Measurements from ENCODE around the gene DTX1.
A peak's percentile ranks its signal among the peaks of the same experiment; 100 is the strongest.
"Not testable (repeated sequence)": the region's sequence is repeated elsewhere in the genome, so short reads cannot be mapped to it uniquely, and the experiment has no call there.

DTX1 gene

DNA sequence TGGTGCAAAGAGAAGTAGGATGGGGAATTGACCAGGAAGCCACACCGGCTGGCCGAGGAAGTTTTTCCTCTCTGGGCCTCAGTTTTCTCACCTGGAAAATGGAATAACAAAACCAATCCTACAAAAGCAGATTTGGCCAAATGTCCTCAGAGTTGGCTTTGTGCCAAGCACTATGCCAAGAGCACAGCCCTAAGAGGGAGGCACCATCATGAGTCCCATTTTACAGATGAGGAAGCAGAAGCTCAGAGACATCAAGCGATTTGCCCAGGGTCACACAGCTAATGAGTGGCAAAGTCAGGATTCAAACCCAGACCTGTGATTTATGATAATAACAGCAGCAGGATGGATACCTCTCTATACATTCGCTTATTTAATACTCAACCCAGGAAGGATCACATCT lies 51.8 kb downstream of the DTX1 start:
- H3K27ac Mint-ChIP-seq = no peak overlapping the region
- H3K4me1 Mint-ChIP-seq = peaks cover 23% of the 10 kb centered on the region
- H3K9me3 Mint-ChIP-seq = no peaks in the 10 kb centered on the region
- DNase-seq (no peak), ATAC-seq (no peak)
- no peaks in the 10 kb centered on the region for H3K27me3 Mint-ChIP-seq
- H3K4me3 Mint-ChIP-seq = no peak overlapping the region

DNA sequence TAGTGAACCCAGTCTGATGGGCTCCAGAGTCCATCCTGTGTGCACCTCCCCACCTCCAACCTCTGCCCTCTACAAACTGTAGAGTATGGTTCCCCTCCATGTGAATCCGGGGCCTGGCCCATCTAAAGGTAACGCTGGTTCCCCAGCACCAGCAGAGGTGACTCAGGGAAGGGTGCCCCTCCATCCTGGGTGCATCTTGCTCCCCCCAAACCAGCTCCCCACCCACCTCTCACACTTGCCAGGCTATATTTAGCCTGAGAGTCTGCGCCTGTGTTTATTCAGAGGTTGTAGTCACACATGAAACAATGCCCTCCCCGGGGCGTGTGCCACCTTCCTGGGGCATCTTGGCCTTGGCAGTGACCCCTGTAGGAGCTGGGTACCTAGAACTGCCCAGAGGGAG lies 52.8 kb downstream of the DTX1 start:
- Mint-ChIP-seq H3K4me1 (peaks cover 15% of the 10 kb centered on the region), H3K27ac (peak overlapping the region in 1 of 2 donors; percentile 49), H3K4me3 (no peak overlapping the region), H3K27me3 (no peaks in the 10 kb centered on the region), H3K9me3 (no peaks in the 10 kb centered on the region)
- DNase-seq = no peak
- no peak for ATAC-seq

DNA sequence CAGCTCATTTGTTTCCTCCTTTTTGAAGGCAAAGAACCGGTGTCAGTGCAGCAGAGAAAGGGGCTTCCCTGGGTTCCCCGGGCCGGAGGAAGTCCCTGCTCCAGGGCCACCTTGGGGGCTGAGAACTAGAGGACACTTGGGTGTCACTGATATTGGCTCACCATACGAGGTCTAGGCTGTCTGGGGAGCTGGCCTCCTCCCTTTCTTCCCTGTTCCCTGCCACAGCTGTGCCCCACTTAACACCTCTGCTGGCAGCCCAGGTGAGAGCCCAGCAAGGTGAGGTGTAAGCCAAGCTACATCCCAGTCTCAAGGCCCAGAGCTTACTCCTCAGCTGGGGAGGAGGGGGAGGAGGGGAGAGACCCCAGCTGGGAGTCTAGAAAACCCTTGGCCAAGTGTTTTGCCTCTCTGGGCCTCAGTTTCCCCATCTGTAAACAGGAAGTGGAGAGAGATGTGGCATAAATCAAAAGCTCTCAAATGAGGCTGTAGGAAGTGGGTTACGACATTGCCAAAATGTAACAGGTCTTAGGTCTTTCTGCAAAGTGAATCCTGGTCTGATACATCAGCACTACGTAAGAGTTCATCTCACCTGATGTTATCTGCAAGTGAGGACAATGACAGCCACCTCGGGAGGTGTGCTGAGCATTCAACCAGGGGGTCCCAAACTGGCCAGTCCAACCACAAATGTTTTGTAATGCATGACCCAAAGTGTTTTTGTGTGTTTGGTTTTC lies 53.5 kb downstream of the DTX1 start:
- Mint-ChIP-seq H3K27me3 (no peaks in the 10 kb centered on the region), H3K9me3 (no peaks in the 10 kb centered on the region), H3K27ac (no peak overlapping the region), H3K4me1 (peaks cover 15% of the 10 kb centered on the region), H3K4me3 (no peak overlapping the region)
- no peak for ATAC-seq
- no peak for DNase-seq

DNA sequence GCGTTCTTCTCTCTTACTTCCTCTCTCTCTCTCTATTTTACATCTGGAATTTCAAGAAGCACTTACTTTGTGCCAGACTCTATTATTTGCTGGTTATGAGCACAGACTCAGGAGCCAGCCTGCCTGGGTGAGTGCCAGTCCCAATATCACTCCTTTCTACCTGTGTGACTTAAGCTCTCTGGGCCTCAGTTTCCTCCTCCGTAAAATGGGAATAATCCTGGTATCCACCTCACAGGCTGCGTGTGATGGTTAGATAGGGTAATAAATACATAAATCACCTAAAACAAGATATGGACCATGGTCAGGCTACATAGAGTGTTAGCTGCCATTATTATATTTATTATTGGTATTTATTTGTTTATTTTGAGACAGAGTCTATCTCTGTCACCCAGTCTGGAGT lies 54.7 kb downstream of the DTX1 start:
- Mint-ChIP-seq H3K9me3 (no peaks in the 10 kb centered on the region), H3K4me1 (peaks cover 15% of the 10 kb centered on the region), H3K27me3 (no peaks in the 10 kb centered on the region), H3K4me3 (no peak overlapping the region), H3K27ac (no peak overlapping the region)
- no peak for ATAC-seq
- no peak for DNase-seq

DNA sequence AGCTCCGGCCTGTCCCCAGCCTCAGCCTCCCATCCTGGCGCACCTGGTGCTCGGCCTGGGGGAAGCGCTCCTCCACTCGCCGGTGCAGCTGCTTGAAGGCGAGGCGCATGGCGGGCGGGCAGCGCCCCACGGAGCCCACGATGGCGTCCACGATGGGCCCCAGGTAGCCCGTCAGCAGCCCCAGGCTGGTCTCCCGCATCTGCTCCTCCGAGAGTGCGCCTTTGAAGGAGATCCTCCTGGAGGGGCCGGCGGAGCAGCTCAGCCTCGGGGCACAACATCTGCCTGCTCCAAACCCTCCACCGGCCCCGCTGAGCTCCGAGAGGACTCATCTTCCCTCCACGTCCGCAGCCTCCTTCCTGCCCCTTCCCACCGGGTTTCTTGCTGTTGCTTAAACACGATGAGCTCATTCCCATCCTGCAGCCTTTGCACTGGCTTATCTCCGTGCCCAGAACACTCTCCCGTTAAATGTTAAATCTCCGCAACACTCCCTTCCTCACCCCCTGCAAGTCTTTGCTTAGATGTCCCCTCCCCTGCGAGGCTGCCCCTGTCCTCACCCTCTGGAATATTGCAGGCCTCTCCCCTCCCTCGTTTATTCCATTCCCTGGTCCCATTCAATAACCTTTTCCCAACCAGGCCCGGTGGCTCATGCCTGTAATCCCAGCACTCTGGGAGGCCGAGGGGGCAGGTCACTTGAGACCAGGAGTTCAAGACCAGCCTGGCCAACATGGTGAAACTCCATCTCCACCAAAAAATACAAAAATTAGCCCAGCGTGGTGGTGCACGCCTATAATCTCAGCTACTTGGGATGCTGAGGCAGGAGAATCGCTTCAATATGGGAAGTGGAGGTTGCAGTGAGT lies 55.7 kb downstream of the DTX1 start:
- Mint-ChIP-seq H3K4me1 (peaks cover 15% of the 10 kb centered on the region), H3K9me3 (no peaks in the 10 kb centered on the region), H3K4me3 (no peak overlapping the region), H3K27ac (no peak overlapping the region), H3K27me3 (no peaks in the 10 kb centered on the region)
- no peak for ATAC-seq
- no peak for DNase-seq

DNA sequence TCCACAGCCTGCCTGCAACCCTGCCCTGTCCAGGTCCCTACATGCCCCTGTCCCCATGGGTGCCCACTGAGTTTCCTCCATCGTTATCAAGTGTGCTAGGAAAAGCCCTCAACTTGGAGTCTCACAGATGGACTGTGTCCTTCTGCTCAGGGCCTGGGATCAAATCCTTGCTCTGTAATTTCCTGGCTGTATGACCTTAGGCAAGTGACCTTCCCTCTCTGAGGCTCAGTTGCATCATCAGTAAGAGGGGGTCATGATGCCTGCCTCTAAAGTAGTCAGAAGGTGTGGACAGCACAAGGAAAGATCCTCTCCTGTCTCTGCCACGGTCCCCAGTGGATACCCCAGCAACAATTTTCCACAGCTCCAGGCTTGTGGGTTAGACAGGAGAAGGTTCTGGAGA lies 56.9 kb downstream of the DTX1 start:
- no peak for DNase-seq
- no peak overlapping the region for H3K4me3 Mint-ChIP-seq
- no peak overlapping the region for H3K27ac Mint-ChIP-seq
- no peaks in the 10 kb centered on the region for H3K9me3 Mint-ChIP-seq
- H3K4me1 Mint-ChIP-seq = peaks cover 15% of the 10 kb centered on the region
- no peak for ATAC-seq
- H3K27me3 Mint-ChIP-seq = no peaks in the 10 kb centered on the region

DNA sequence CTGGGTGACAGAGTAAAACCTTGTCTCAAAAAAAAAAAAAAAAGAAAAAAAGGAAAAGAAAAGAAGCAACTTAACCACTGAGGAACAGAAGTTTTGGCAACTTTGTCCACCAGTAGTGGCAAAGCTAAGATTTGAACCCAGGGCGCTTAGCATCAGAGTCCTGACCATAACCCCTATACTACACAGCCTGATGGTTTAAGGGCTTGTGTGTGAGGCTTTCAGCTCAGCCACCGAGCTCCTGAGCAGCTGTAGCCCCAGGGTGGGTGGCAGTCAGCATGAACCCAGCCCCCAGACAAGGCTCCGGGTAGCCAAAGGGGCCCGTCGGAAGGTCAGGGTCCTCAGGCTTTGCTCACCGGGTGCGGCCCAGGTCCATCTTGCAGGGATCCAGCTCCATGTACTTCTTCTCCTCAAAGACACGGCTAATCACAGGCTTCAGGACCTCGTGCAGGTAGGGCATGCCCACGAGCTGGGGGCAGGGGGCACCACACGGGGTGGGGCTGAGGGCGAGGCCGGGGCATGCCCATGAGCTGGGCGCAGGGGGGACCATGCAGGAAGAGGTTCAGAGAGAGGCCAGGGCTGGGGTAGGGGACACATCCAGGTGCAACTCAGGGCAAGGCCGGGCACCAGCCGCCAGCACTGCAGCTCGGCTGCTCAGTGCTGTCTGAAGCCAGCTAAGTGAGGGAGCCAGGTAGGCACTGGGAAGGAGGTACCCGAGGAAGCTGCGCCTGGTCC lies 58.1 kb downstream of the DTX1 start:
- Mint-ChIP-seq H3K4me3 (no peak overlapping the region), H3K27ac (no peak overlapping the region), H3K27me3 (no peaks in the 10 kb centered on the region), H3K4me1 (peaks cover 9% of the 10 kb centered on the region), H3K9me3 (no peaks in the 10 kb centered on the region)
- ATAC-seq (peak; percentile 47), DNase-seq (no peak)

DNA sequence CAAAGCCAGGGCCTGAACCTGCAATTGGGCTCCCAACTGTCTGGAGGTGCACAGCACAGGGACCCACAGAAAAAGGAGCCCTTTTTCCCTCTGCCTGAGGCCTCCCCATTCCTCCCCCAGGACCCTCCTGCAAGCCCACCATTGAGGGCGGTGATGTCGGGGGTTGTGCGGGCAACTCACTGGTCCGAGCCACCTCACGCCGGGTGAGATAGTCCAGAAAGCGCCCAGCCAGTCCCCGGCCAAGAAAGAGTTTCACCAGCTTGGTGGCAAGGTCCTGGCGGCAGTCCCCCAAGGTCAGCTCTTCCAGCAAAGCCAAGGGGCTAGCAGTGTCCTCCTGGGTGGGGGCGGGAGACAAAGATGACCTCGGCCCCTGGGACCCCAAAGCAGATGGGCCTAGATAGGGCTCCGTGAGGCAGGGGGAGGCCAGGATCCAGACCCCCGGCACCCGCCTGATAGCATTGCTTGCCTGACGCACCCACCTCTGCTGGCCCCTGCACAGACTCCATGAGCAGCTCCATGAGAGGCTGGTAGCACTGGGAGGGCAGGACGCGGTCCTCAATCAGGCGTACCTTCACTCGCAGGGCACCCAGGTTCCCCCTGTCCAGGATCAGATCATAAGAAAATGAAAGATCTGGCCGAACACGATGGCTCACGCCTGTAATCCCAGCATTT lies 59.1 kb downstream of the DTX1 start:
- peaks cover 8% of the 10 kb centered on the region for H3K27me3 Mint-ChIP-seq
- no peaks in the 10 kb centered on the region for H3K9me3 Mint-ChIP-seq
- ATAC-seq (no peak), DNase-seq (no peak)
- H3K27ac Mint-ChIP-seq = no peak overlapping the region
- no peaks in the 10 kb centered on the region for H3K4me1 Mint-ChIP-seq
- H3K4me3 Mint-ChIP-seq = no peak overlapping the region

DNA sequence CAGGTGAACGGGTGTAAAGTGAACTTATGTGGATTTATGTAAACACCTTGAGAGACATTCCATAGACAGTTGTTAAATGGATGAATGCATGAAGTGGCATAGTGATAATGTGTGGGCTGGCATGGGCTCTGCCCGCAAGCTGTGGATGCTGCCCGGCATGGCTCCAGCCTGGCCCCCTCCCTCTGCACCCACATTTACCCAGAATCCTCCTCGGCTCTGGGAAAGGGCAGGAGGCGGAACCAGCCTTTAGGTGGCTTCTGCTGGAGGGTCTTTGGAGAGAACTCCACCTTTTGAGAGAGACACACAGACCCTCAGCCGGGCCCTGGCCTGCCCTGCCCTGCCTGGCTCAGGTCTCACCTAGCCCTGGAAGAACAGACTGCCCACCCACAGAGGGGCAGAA lies 60.3 kb downstream of the DTX1 start:
- Mint-ChIP-seq H3K27me3 (peaks cover 11% of the 10 kb centered on the region), H3K4me3 (no peak overlapping the region), H3K27ac (no peak overlapping the region), H3K9me3 (no peaks in the 10 kb centered on the region), H3K4me1 (no peaks in the 10 kb centered on the region)
- ATAC-seq (no peak), DNase-seq (no peak)

DNA sequence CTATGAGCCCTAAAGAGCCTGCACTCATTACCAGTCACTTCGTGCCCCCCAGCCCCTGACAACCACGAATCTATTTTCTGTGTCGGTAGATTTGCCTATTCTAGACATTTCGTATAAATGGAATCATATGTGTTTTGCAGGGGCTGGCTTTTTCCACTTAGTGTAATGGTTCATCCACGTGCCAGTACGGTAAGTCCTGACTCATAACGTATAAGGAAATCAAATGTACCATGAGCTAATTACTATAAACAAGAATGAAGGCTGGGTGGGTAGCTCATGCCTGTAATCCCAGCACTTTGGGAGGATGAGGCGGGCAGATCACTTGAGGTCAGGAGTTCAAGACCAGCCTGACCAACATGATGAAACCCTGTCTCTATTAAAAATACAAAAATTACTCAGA lies 61.2 kb downstream of the DTX1 start:
- H3K27ac Mint-ChIP-seq, H3K4me1 Mint-ChIP-seq, H3K4me3 Mint-ChIP-seq, ATAC-seq, DNase-seq, H3K9me3 Mint-ChIP-seq: not testable (repeated sequence)
- H3K27me3 Mint-ChIP-seq = peaks cover 11% of the 10 kb centered on the region

DNA sequence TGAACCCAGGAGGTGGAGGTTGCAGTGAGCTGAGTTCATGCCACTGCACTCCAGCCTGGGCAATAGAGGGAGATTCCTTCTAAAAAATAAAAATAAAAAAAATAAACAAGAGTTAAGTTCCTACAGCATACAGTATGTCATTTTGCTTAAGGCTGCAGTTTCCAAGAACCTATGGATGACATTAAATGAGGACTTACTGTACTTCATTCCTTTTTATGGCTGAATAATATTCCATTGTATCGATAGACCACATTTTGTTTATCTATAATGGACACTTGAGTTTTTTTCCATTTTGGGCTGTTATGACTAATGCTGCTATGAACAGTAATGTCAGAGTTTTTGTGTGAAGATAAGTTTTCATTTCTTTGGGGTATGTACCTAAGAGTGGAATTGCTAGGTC lies 61.6 kb downstream of the DTX1 start:
- Mint-ChIP-seq H3K27ac (no peak overlapping the region), H3K4me1 (no peaks in the 10 kb centered on the region), H3K4me3 (no peak overlapping the region), H3K9me3 (peaks cover 3 to 5% of the 10 kb centered on the region in 2 donors), H3K27me3 (peaks cover 11% of the 10 kb centered on the region)
- ATAC-seq (no peak), DNase-seq (no peak)

DNA sequence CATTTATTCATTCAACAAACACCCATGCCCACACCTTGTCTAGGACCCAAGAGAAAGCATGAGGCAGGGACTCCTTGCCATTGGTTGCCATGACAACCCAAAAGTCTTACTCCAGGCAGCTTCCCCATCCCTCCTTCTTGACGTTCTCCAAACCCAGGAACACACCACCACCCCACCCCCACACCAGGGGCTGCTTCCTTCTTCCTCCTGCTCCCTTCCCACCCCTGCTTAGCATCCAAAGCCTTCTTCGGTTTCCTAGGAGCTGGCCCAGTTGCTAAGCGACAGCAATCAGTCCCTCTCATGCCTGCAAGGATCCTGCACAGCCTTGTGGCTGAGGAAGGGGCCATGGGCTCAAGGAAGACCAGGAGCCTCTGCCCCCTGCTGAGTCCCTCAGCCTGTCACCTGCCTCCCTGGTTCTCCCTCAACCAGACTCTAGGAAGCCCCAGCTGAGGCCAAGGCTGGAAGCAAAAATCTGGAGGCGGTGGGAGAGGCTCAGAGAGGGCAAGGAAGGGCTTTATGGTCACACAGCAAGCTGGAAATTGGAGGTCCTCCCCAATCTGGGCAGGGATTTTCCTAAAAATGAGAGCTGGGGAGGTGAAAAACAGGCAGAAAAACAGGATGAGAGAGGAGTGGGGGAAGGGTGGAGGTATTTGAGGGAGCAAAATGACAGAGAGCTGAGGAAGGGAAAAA lies 63.6 kb downstream of the DTX1 start:
- Mint-ChIP-seq H3K4me3 (no peak overlapping the region), H3K27ac (no peak overlapping the region), H3K4me1 (no peaks in the 10 kb centered on the region), H3K9me3 (peaks cover 5 to 7% of the 10 kb centered on the region in 2 donors), H3K27me3 (peaks cover 11% of the 10 kb centered on the region)
- DNase-seq = no peak
- no peak for ATAC-seq

DNA sequence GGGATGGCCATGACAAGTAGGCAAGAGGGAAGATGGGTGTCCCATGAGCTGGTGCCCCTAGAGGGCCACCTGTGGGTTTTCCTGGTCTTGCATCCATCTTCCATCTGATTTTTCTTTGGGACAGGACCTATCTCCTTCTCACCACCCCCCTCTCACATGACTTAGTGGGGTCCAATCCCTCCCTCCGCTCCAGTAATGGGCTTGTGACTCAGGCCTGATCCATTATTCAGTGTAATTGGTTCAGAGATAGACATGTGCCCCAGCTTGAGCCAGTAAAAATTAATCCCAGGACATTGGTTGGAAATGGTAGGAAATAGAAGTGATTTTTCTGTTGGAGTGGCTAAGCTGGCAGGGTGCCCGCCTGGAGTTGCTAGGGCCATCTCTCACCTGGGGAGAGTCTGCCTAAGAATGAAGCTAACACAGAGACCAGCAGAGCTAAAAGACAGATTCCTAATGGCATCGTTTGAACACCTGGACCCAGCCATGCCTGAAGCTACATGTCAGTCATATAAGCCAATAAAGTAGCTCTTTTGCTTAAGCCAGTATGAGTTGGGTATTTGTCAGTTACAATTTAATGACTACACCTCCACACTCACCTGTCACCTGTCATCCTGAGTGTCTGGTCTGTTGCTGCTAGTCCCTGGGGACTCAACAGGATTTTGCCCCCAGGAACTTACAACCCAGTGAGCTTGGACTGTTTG lies 64.3 kb downstream of the DTX1 start:
- ATAC-seq (no peak), DNase-seq (no peak)
- Mint-ChIP-seq H3K27ac (no peak overlapping the region), H3K27me3 (peaks cover 11% of the 10 kb centered on the region), H3K4me3 (no peak overlapping the region), H3K4me1 (no peaks in the 10 kb centered on the region), H3K9me3 (peaks cover 5 to 7% of the 10 kb centered on the region in 2 donors)

DNA sequence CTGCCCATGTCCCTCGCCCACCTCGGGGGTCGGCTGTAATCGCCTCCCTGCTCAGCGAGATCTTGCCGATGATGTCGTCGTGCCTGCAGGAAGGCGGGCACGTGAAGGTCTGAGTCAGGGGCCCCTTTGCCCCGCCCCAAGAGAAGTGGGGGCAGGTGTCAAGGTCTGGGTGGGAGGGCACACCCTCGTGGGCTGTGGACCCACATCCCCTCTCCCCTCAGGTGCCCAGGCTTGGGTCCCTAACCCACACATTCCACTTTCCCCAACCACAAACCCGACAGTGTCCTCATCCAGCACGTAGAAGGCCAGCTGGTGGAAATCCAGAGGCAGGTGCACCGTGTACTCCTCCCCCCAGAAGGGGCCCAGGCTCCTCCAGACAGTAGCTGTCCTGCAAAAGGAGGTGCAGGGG lies 71.3 kb downstream of the DTX1 start:
- no peak overlapping the region for H3K4me3 Mint-ChIP-seq
- ATAC-seq (no peak), DNase-seq (no peak)
- peaks cover 2 to 7% of the 10 kb centered on the region in 2 donors for H3K9me3 Mint-ChIP-seq
- peaks cover 36% of the 10 kb centered on the region for H3K4me1 Mint-ChIP-seq
- no peaks in the 10 kb centered on the region for H3K27me3 Mint-ChIP-seq
- no peak overlapping the region for H3K27ac Mint-ChIP-seq

Measured in stimulated activated naive CD8-positive, alpha-beta T cell treated with anti-CD3 and anti-CD28 coated beads, Interleukin-15, amount 100 ng/mL, for 72 hours (primary cell).